Esophagus squamous epithelium (tissue), 4 donors: ENCODE data around the gene KLF1.

Source experiments
- POLR2A ChIP-seq, 4 donors: fragments of 450-650 bp; IDR thresholded peaks; one replicate each; pipeline ENCODE4 v1.6.1; 2017; ENCODE audit warnings: antibody characterized with exemption in 4 of 4, mild to moderate bottlenecking in 4 of 4, moderate library complexity in 3 of 4
- TF ChIP-seq, protein P1 (sequence below), 6 experiments: fragments of 450-650 bp in 4 of 6; fragments of 200-600 bp in 2 of 6; sonication (generic) in 2 of 6; IDR thresholded peaks; one replicate each; pipeline ENCODE4 v1.5.1; 2016 to 2019; ENCODE audit warnings: antibody characterized with exemption in 6 of 6, mild to moderate bottlenecking in 4 of 6, moderate library complexity in 4 of 6

DNA sequence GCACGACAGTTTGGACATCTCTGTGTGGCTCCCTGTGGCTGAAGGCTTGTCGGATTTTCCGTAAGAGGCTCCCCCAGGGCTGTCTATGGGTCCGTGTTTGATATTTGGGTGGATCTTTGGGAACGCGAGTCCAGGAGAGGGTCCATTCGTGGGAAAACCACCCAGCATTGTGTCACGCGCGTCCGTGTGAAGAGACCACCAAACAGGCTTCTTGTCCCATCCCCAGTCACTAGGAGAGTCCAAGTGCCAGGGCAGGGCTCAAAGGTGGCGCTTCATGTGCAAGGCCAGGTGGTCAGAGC lies 2.4 kb downstream of the KLF1 start:
- TF ChIP-seq, protein P1, sequence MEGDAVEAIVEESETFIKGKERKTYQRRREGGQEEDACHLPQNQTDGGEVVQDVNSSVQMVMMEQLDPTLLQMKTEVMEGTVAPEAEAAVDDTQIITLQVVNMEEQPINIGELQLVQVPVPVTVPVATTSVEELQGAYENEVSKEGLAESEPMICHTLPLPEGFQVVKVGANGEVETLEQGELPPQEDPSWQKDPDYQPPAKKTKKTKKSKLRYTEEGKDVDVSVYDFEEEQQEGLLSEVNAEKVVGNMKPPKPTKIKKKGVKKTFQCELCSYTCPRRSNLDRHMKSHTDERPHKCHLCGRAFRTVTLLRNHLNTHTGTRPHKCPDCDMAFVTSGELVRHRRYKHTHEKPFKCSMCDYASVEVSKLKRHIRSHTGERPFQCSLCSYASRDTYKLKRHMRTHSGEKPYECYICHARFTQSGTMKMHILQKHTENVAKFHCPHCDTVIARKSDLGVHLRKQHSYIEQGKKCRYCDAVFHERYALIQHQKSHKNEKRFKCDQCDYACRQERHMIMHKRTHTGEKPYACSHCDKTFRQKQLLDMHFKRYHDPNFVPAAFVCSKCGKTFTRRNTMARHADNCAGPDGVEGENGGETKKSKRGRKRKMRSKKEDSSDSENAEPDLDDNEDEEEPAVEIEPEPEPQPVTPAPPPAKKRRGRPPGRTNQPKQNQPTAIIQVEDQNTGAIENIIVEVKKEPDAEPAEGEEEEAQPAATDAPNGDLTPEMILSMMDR (IDR thresholded peaks at IDR 0.05): no peak
- no peak for TF ChIP-seq POLR2A (IDR thresholded peaks at IDR 0.05)
